Keratinocyte (primary cell): Measurements from ENCODE around the gene RER1. TPM values are rescaled to one million over a fixed set of nuclear protein-coding genes. Genes with fewer than 3 reads are reported as not detected.

Experiments used
- DNase-seq: peaks from one replicate; pipeline ENCODE4 v3.0.0-alpha.2; 2011; ENCODE audit warnings: low read depth, missing footprints, low spot score
- FAIRE-seq: peaks from 2 replicates; lab custom pipeline; 2011; peaks lifted over from hg19 to GRCh38; lab: Jason Lieb, UNC
- H2AFZ ChIP-seq: 2 replicates; pipeline ENCODE4 v1.6.0; 2012; ENCODE audit warnings: low read length, control low read depth, inconsistent platforms; ENCODE audit not compliant: control insufficient read depth
- H3K27ac ChIP-seq: 2 replicates; pipeline ENCODE4 v1.5.1; 2011; ENCODE audit warnings: low read length; ENCODE audit not compliant: control insufficient read depth, insufficient read depth
- H3K27me3 ChIP-seq: 3 replicates; pipeline ENCODE4 v1.6.0; 2011; ENCODE audit warnings: low read length; ENCODE audit not compliant: control insufficient read depth, insufficient read depth; ENCODE audit errors: extremely low read depth
- H3K36me3 ChIP-seq, 2 experiments: 2 replicates in 1 of 2; 3 replicates in 1 of 2; pipeline ENCODE4 v1.5.1; 2011; ENCODE audit warnings: low read length in 2 of 2, mild to moderate bottlenecking in 1 of 2; ENCODE audit not compliant: control insufficient read depth in 2 of 2, insufficient read depth in 2 of 2; ENCODE audit errors: extremely low read depth in 1 of 2
- H3K4me1 ChIP-seq: 3 replicates; pipeline ENCODE4 v1.5.1; 2011; ENCODE audit warnings: low read length; ENCODE audit not compliant: control insufficient read depth, insufficient read depth; ENCODE audit errors: extremely low read depth
- H3K4me2 ChIP-seq: 3 replicates; pipeline ENCODE4 v1.6.0; 2011; ENCODE audit warnings: low read depth, low read length; ENCODE audit not compliant: control insufficient read depth, insufficient read depth; ENCODE audit errors: extremely low read depth
- H3K4me3 ChIP-seq, 3 experiments: fragments of 200-600 bp in 1 of 3; sonication (generic) in 1 of 3; 2 replicates in 2 of 3; 3 replicates in 1 of 3; pipeline ENCODE4 v1.5.1; 2011 to 2016; ENCODE audit warnings: low read length in 3 of 3, mild to moderate bottlenecking in 3 of 3, control low read depth in 2 of 3, inconsistent platforms in 1 of 3, low read depth in 1 of 3, mixed read lengths in 1 of 3, mixed run types in 1 of 3, moderate library complexity in 1 of 3; ENCODE audit not compliant: control insufficient read depth in 2 of 3, insufficient read depth in 2 of 3; ENCODE audit errors: extremely low read depth in 1 of 3
- H3K79me2 ChIP-seq: 2 replicates; pipeline ENCODE4 v1.6.0; 2012; ENCODE audit warnings: low read length; ENCODE audit not compliant: control insufficient read depth, insufficient read depth
- H3K9ac ChIP-seq: 3 replicates; pipeline ENCODE4 v1.6.0; 2011; ENCODE audit warnings: low read length; ENCODE audit not compliant: control insufficient read depth, insufficient read depth; ENCODE audit errors: extremely low read depth
- H3K9me1 ChIP-seq: 3 replicates; pipeline ENCODE4 v1.6.0; 2011; ENCODE audit warnings: low read length; ENCODE audit not compliant: control insufficient read depth, insufficient read depth; ENCODE audit errors: extremely low read depth
- H3K9me3 ChIP-seq: 2 replicates; pipeline ENCODE4 v1.5.1; 2012; ENCODE audit warnings: low read depth, low read length; ENCODE audit not compliant: control insufficient read depth
- H4K20me1 ChIP-seq: 3 replicates; pipeline ENCODE4 v1.6.0; 2011; ENCODE audit warnings: low read length; ENCODE audit not compliant: control insufficient read depth, insufficient read depth; ENCODE audit errors: extremely low read depth
- EZH2 ChIP-seq: IDR thresholded peaks from one replicate; pipeline ENCODE4 v1.6.1; 2012; ENCODE audit warnings: inconsistent platforms, mild to moderate bottlenecking, low read length, moderate library complexity
- dilution Hi-C: fragments of 300-500 bp; cut with MboI; formaldehyde crosslinking; loops from one replicate; pipeline ENCODE4 v1.7.0; 2020; ENCODE audit warnings: low sequenced_read_pairs; ENCODE audit not compliant: extremely low pct_ligation_motif_present
- polyA plus RNA-seq, 5 experiments: library from polyadenylated mRNA; depleted of rRNA in 3 of 5; stranded (reverse) in 3 of 5; stranded (forward) in 1 of 5; unstranded in 1 of 5; fragments of >200 nt; gene quantifications; 1 replicate in 1 of 5; 2 replicates in 3 of 5; 3 replicates in 1 of 5; pipeline versions ENCODE4 v1.2.1 to v1.2.3, GENCODE V29; 2011 to 2012; ENCODE audit warnings: missing spikeins in 2 of 5, low read depth in 1 of 5, low replicate concordance in 1 of 5
- TF ChIP-seq, protein P1 (sequence below), 3 experiments: IDR thresholded peaks in 1 of 3; conservative IDR thresholded peaks in 1 of 3; optimal IDR thresholded peaks in 1 of 3; 2 replicates in 2 of 3; 3 replicates in 1 of 3; pipeline versions ENCODE3 to v1.5.1; 2011; ENCODE audit warnings: low read length in 3 of 3, mild to moderate bottlenecking in 3 of 3, moderate library complexity in 2 of 3, control low read depth in 1 of 3, inconsistent platforms in 1 of 3; ENCODE audit not compliant: insufficient read depth in 2 of 3; ENCODE audit errors: extremely low read depth in 1 of 3

The RER1 gene
- polyA plus RNA-seq, 1 donor (not counting 4 experiments of a cell fraction or from before 2014, with no cell fraction given): 297 TPM

DNA sequence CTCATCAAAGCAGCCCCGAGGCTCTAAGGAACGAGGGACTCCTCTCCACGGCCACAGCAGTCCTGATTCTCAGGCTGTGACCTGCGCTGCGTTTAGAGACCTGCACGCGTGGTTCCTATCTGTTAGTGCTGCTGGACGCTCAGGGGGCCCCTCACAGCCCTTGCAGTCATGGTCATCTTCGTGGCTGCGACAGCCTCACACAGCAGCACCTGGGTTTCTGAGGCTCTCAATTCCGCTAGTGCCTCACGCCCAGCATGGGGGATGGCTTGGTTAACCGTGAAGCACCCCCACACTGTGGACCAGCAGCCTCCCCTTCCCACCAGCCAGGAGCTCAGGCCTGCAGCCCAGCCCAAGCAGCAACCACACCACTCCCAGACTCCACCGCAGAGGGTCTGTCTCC lies 8.1 kb upstream of the RER1 start:
- H3K4me3 ChIP-seq: no peak overlapping the region
- DNase-seq (no peak), FAIRE-seq (no peak)
- no peaks in the 10 kb centered on the region for H3K4me1 ChIP-seq
- dilution Hi-C loops: no loop called here
- H3K9me1 ChIP-seq: no peaks in the 10 kb centered on the region
- TF ChIP-seq, protein P1, sequence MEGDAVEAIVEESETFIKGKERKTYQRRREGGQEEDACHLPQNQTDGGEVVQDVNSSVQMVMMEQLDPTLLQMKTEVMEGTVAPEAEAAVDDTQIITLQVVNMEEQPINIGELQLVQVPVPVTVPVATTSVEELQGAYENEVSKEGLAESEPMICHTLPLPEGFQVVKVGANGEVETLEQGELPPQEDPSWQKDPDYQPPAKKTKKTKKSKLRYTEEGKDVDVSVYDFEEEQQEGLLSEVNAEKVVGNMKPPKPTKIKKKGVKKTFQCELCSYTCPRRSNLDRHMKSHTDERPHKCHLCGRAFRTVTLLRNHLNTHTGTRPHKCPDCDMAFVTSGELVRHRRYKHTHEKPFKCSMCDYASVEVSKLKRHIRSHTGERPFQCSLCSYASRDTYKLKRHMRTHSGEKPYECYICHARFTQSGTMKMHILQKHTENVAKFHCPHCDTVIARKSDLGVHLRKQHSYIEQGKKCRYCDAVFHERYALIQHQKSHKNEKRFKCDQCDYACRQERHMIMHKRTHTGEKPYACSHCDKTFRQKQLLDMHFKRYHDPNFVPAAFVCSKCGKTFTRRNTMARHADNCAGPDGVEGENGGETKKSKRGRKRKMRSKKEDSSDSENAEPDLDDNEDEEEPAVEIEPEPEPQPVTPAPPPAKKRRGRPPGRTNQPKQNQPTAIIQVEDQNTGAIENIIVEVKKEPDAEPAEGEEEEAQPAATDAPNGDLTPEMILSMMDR (optimal IDR thresholded peaks at IDR 0.05 in 1 of 3, IDR thresholded peaks at IDR 0.05 in 1 of 3, conservative IDR thresholded peaks at IDR 0.05 in 1 of 3; ENCODE audit: extremely low read depth in 1 of 3, insufficient read depth in 2 of 3, low read length in 3 of 3): no peak
- TF ChIP-seq EZH2: no peak
- H3K4me2 ChIP-seq: no peak overlapping the region
- no peak overlapping the region for H3K9ac ChIP-seq
- H3K9me3 ChIP-seq: no peaks in the 10 kb centered on the region
- no peaks in the 10 kb centered on the region for H3K36me3 ChIP-seq
- H2AFZ ChIP-seq: no peak overlapping the region
- H3K27ac ChIP-seq: no peak overlapping the region
- no peaks in the 10 kb centered on the region for H4K20me1 ChIP-seq
- peaks cover 2% of the 10 kb centered on the region for H3K27me3 ChIP-seq
- no peaks in the 10 kb centered on the region for H3K79me2 ChIP-seq

DNA sequence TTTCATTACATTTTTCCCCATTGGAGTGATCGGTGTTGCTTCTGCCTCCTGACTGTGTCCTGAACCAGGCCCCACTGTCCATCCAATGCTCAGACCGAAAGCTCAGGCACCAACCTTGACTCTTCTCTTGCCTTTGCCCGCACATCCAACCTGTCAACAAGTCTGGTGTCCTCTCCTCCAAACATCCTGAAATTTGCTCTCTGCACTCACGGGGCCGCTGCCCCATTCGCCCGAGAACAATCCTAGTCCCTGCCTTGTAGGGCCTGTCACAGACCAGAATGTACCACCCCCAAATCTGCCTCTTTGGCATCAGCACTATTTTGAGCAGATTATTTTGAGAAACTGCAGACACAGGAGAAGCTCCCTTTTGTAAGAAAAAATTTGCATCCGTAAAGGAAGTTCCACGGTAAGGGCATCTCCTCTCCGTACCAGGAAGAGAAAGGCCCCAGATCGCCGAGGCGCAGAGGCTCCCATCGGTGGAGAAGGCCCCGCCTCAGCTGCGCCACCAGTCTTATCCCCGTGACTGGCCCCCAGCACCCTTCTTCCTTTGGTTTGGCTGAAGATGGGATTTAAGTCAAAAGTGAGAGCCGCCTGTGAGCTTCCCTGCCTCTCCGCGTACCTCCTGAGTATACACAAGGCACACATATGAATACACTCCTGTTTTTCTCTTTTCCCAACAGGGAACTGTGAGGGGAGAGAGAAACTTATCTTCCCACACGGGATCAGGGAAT lies 7.3 kb upstream of the RER1 start:
- Histone ChIP-seq H3K4me3 (no peak overlapping the region), H3K4me2 (no peak overlapping the region), H4K20me1 (no peaks in the 10 kb centered on the region), H3K27me3 (no peaks in the 10 kb centered on the region), H3K9ac (no peak overlapping the region), H3K9me1 (no peaks in the 10 kb centered on the region), H3K79me2 (no peaks in the 10 kb centered on the region), H3K36me3 (peaks cover 0 to 2% of the 10 kb centered on the region in 2 experiments), H2AFZ (no peak overlapping the region), H3K4me1 (no peaks in the 10 kb centered on the region), H3K27ac (no peak overlapping the region), H3K9me3 (no peaks in the 10 kb centered on the region)
- TF ChIP-seq EZH2: no peak
- TF ChIP-seq, protein P1 (optimal IDR thresholded peaks at IDR 0.05 in 1 of 3, IDR thresholded peaks at IDR 0.05 in 1 of 3, conservative IDR thresholded peaks at IDR 0.05 in 1 of 3; ENCODE audit: extremely low read depth in 1 of 3, insufficient read depth in 2 of 3, low read length in 3 of 3): no peak
- FAIRE-seq (no peak), DNase-seq (no peak)
- dilution Hi-C loops: no loop called here
